GM18870 (cell line): ENCODE measurements around the gene OSBPL8.
"Not testable (repeated sequence)": the region's sequence is repeated elsewhere in the genome, so short reads cannot be mapped to it uniquely, and the experiment has no call there.

ENCODE experiments used
- ATAC-seq: cut with Tn5 transposase; IDR thresholded peaks from one replicate; pipeline ENCODE4 v1.9.1; 2021; ENCODE audit warnings: moderate library complexity; ENCODE audit not compliant: unreplicated experiment

OSBPL8 gene

DNA sequence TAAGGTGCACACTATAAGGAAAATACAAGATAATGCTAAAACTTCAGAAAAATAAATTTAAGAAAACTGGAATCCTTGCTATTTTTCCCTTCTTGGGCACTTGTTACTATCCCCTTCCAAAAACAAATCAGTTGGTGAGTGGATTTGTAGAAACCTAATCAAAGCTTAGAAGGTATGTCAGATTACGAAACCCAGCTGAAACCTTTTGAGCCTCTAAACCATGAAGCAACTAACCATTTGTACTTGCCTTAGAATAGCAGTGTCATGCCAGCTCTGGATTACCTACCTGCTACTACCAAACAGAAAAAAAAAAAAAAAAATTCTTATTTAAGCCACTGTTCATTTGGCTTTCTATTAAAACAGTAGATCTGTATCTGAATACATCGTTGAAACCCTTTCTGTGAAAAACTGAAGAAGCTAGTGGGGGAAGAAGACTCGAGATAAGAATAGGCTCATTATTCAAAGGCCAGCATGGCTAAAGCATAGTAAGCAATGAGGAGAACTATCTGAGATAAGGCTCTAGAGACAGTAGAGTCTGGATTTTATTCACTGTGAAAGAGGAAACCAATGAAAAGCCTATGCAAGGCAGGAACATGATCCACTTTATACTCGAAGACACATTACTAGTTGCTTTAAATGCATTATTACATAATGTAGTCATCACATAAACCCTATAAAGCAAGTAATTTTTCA lies 30.2 kb downstream of the OSBPL8 start:
- no peak for ATAC-seq

GRCh38 chr12:76523408-76523807 lies 36.2 kb downstream of the OSBPL8 start:
- no peak for ATAC-seq

GRCh38 chr12:76520348-76520747 lies 39.2 kb downstream of the OSBPL8 start:
- no peak for ATAC-seq

DNA sequence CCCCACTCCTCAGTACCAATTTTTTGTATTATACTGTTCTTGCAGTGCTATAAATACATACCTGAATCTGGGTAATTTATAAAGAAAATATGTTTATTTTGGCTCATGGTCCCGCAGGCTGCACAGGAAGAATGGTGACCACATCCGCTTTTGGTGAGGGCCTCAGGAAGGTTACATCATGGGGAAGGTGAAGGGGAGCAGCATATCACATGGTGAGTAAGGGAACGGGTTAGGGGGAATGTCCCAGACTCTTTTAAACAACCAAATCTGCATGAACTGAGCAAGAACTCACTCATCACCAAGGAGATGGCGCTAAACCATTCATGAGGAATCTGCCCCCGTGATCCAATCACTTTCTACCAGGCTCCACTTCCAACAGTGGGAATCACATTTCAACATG lies 40.0 kb downstream of the OSBPL8 start:
- ATAC-seq, result no peak

GRCh38 chr12:76518699-76519098 lies 40.9 kb downstream of the OSBPL8 start:
- no peak for ATAC-seq

DNA sequence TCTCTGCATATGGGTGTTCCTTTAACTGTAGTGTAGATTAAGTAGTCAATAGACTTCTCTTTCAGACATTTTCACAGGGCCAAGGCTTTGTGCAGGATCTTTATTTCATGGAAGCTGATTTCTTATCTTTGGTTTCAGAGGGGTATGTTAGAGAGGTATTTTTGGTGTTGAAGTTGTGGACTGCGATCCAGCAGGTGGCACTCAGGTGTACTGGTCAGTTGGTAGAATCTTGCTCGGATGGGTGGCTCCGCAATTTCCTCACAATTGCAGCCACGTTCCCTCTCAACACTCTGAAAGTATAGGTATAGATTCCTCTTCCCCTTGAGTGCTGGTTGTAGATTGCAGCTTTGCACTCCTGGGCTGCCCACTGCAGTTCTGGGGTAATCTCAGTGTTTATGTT lies 44.3 kb downstream of the OSBPL8 start:
- ATAC-seq, result no peak

GRCh38 chr12:76511116-76511716 lies 48.4 kb downstream of the OSBPL8 start:
- peak; percentile 88 for ATAC-seq

- no peak for ATAC-seq
Observed at GRCh38 chr12:76508128-76508980, 51.2 kb downstream of the OSBPL8 start.

GRCh38 chr12:76506149-76506548 lies 53.4 kb downstream of the OSBPL8 start:
- ATAC-seq, result no peak

DNA sequence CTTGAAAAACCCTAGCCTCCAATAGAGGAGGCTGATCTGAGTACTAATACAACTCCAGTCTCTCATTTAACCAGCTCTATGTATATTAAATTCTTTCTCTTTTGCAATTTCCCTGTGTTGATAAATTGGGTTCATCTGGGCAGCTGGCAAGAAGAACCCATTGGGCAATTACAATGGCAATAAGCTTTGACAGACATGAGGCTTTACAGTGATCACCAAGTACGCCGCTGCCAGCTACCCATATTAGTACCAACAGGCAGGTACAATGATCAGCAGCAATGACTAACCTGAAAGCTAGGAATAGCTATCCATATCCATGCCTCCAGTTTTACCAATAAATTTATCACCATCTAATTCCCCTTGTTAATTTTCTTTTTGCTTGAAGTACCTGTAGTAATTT lies 54.5 kb downstream of the OSBPL8 start:
- ATAC-seq, result no peak

DNA sequence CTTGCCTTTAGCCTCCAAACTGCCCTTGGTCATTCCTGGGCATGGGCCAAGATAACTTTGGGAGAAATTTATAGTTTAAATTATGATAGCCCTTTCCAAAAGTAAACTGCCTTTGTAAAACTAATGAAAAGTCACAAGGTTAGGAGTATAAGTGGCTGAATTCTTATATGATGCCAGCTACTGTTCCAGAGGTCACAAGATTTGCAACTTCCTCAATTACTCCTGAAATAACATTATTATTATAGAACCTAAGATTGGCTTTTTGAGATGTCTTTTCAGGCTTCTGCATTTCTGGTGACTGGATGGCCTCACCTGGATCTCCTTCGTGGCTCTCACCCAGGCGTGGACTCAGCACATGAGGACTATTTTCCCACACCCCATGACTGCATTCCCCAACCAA lies 55.0 kb downstream of the OSBPL8 start:
- ATAC-seq, result no peak

- no peak for ATAC-seq
Observed at GRCh38 chr12:76503957-76504356, 55.6 kb downstream of the OSBPL8 start.

- no peak for ATAC-seq
Observed at GRCh38 chr12:76501390-76501789, 58.2 kb downstream of the OSBPL8 start.

- ATAC-seq, result not testable (repeated sequence)
Observed at GRCh38 chr12:76499136-76499535, 60.4 kb downstream of the OSBPL8 start.

- no peak for ATAC-seq
Observed at GRCh38 chr12:76495556-76495955, 64.0 kb downstream of the OSBPL8 start.

GRCh38 chr12:76491292-76491691 lies 68.3 kb downstream of the OSBPL8 start:
- no peak for ATAC-seq

GRCh38 chr12:76490763-76491162 lies 68.8 kb downstream of the OSBPL8 start:
- no peak for ATAC-seq

- no peak for ATAC-seq
Observed at GRCh38 chr12:76489737-76490136, 69.8 kb downstream of the OSBPL8 start.

GRCh38 chr12:76486011-76486410 lies 73.6 kb downstream of the OSBPL8 start:
- ATAC-seq, result no peak

DNA sequence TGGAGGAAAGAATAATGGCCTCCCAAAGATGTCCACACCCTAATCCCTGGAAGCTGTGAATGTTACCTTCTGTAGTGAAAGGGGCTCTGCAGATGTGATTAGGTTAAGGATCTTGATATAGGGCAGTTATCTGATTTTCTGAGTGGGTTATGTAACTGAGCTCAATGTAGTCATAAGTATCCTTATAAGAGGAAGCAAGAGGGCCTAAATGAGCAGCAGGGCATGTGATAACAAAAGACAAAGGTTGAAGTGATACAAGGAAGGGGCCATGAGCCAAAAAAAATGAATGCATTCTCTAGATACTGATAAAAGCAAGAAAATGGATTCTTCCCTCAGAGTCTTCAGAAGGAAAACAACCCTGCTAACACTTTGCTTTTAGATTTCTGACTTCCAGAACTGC lies 78.8 kb downstream of the OSBPL8 start:
- ATAC-seq, result no peak

GRCh38 chr12:76478045-76478444 lies 81.5 kb downstream of the OSBPL8 start:
- no peak for ATAC-seq

DNA sequence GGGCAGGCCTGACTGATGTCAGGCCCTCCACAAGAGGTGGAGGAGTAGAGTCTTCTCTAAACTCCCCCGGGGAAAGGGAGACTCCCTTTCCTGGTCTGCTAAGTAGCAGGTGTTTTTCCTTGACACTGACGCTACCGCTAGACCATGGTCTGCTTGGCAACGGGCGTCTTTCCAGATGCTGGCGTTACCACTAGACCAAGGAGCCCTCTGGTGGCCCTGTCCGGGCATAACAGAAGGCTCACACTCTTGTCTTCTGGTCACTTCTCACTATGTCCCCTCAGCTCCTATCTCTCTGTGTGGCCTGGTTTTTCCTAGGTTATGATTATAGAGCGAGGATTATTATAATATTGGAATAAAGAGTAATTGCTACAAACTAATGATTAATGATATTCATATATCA lies 86.7 kb downstream of the OSBPL8 start:
- ATAC-seq, result not testable (repeated sequence)
